SK-N-DZ (cell line): ENCODE measurements around the gene CNTNAP3B. TPM values are rescaled to one million over a fixed set of nuclear protein-coding genes. Genes with fewer than 3 reads are reported as not detected.
"Not testable (repeated sequence)": the region's sequence is repeated elsewhere in the genome, so short reads cannot be mapped to it uniquely, and the experiment has no call there.

Source experiments
- DNase-seq: peaks from one replicate; pipeline ENCODE4 v3.0.0-alpha.2; 2015; ENCODE audit warnings: low spot score
- polyA plus RNA-seq, 2 experiments: library from polyadenylated mRNA; depleted of rRNA; stranded (reverse); fragments of >200 nt; gene quantifications; 2 replicates each; pipeline ENCODE4 v1.2.3, GENCODE V29; 2014

The CNTNAP3B gene
- 0.22 and 0.44 TPM in 2 replicates for polyA plus RNA-seq (2014; cell fraction: cytosol; rRNA removed)
- 0.34 and 0.75 TPM in 2 replicates for polyA plus RNA-seq (2014; cell fraction: nucleus; rRNA removed)

- DNase-seq = not testable (repeated sequence)
Measured at GRCh38 chr9:42129073-42129729, at the start of gene CNTNAP3B. Gene CNTNAP3B, minus strand, starts transcription at chr9:42129426. Its CDS starts 332 bp downstream, at chr9:42129094.

- not testable (repeated sequence) for DNase-seq
Measured at GRCh38 chr9:42160299-42160698, 31.1 kb upstream of the CNTNAP3B start.

DNA sequence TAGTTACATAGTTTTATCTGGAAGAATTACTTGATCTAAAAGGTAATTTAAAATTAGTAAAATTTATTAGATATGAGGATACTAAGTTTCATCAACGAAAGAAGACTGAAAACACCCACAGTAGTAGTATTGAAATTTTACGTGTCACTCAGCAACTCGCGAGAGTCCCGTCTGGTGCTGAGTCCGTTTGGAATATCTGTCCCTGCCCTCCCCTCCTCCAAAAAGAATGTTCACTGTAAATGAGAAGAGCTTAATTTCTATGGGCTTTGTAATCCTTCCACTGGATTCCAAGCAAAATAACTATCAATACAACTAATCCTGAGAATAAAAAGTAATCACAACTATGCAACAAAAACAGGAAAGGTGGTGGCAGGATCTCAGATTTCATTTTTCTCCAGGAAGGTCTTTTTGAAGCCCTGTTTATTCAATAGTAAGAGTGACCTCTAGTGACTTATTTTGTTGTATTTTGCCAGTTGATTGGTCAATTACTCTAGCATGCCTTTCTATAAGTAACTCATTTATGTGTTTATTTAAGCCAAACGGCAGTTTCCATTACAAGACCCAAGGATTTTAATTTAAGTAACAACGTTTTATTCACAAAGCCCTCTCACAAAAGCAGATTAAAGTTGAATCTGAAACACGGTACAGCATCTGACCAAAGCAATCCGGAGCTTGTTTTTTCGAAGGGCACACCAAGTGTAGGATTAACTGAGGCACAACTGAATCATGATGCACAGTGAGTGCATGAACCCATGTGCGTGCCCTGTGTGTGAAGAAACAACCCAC, 2.0 kb downstream of the CNTNAP3B start:
- DNase-seq = not testable (repeated sequence)

DNA sequence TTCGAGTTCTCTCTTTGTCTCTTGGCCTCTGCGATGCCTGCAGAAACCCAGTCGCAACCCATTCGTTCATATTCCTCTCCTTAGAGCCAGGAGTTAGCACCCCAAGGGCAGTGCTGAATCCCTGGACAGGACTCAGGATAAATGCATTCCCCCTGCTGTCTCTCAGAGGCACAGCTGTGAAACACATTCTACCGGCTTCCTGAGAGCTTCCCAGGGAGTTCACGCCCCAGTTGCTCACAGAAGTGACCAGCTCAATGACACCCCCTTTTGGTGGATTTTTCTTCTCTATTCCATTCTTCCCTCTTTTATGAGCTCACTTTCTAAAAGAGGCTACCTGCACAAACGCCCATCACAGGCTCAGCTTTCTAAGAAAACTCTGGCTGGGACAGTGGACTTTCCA, 8.2 kb downstream of the CNTNAP3B start:
- not testable (repeated sequence) for DNase-seq

DNA sequence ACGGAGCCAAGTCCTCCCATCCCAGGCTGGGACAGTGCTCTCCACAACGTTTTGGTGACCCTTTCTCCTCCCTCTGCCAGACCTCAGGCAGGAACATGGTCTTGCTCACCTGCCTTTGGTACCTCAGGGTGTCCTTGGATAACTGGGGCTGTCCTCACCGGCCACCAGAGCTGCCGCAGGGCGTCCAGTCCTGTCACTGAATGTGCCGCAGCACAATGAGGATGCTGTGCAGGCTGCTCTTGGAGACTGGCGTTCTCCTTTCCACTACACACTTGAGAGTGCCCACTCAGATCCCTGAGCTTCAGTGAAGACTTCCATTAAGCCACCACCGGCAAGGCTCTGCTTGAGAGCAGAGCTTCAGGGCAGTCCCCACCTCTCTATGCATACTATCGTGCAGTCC, 33.3 kb downstream of the CNTNAP3B start:
- not testable (repeated sequence) for DNase-seq

GRCh38 chr9:42084559-42084952, 44.7 kb downstream of the CNTNAP3B start:
- not testable (repeated sequence) for DNase-seq

- not testable (repeated sequence) for DNase-seq
Measured at GRCh38 chr9:42083877-42084558, 45.2 kb downstream of the CNTNAP3B start.

DNA sequence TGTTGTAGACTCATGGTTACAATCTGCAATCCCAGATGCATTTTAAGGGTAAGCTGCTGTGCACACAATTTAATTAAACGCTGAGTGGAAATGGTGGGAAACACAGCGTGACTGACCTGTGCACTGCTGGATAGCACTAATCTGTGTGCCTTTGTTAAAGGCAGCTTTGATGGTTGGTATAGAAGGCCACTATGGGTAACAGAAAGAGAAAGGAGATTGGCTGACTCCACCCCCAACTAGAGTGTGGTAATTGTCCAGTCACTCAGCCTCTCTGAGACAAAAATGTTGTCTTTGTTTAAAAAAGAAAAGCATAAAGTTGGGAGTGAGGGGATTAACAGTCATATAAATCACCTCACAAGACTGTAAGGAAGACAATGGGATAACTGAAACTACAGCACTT, 48.9 kb downstream of the CNTNAP3B start:
- DNase-seq = not testable (repeated sequence)

- DNase-seq = not testable (repeated sequence)
Measured at GRCh38 chr9:42074868-42075267, 54.4 kb downstream of the CNTNAP3B start.

DNA sequence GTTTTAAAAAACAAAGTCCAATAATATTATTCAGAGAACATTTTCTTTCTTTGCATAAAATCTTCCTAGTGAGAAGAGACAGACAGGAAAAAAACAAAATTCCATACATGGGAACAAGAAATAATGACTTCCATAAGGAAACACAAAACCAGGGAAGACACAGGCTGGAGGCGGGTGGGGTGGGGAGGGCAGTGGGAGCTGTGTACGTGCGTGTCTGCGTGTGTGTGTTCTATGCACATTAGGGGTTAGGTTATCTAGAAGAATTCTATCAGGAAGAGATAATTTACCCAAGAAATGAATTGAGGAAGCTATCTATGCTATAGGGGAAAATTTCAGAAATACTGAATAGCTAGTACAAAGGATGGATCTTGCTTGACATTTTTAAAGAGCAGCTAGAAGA, 58.2 kb downstream of the CNTNAP3B start:
- DNase-seq = not testable (repeated sequence)

- DNase-seq = not testable (repeated sequence)
Measured at GRCh38 chr9:42070035-42070799, 59.0 kb downstream of the CNTNAP3B start.

DNA sequence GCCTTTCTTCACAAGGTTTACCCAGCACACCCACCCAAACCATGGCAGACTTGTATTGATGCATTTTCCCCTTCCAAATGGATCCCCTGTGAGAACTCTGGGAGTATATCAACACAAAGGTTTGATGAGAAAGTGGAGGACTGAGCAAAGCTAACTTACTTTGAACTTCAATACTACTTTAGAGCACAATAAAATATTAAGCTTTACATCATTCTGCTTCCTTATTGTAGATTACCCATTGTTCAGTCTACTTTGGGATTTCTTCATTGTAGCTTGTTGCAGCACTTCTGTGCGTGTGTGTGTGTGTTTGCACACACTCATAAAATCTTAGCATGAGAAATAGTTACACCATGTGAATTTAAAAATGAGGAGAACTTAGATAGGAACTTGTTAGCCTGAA, 75.4 kb downstream of the CNTNAP3B start:
- DNase-seq = not testable (repeated sequence)

DNA sequence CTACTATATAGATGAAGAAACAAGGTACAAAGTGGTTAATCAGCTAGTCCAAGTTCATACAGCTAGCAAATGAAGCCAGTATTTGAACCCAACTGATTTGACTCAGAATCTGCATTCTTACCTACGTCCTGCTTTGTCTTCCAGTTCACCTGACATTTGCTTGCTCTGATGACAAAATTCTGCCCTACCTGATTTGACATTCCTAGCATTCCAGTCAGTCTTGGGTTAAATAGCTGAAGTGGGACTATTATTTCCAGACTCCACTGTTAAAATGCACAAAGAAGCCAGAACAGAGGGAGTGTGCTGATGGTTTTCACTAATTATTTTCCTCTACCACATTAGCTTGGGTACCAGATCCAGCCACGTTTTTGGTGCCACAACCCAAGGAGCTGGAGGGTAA, 78.5 kb downstream of the CNTNAP3B start:
- DNase-seq = not testable (repeated sequence)

GRCh38 chr9:42044422-42045010, 84.7 kb downstream of the CNTNAP3B start:
- DNase-seq = not testable (repeated sequence)

- DNase-seq = not testable (repeated sequence)
Measured at GRCh38 chr9:42033541-42033940, 95.7 kb downstream of the CNTNAP3B start.

GRCh38 chr9:42020639-42021038, 108.6 kb downstream of the CNTNAP3B start:
- DNase-seq = not testable (repeated sequence)

- not testable (repeated sequence) for DNase-seq
Measured at GRCh38 chr9:42018220-42018922, 110.9 kb downstream of the CNTNAP3B start.

DNA sequence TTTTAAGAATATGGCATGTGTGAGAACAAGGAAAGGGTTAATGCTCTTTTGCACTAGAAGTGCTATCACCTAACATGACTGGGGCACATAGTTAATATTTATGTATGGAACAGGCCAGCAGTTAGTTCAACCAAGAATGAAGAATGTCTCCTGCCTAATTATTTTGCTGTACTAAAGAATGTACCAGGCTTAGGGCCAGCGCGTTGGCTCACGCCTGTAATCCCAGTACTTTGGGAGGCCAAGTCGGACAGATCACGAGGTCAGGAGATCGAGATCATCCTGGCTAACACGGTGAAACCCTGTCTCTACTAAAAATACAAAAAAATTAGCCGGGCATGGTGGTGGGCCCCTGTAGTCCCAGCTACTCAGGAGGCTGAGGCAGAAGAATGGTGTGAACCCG, 114.9 kb downstream of the CNTNAP3B start:
- not testable (repeated sequence) for DNase-seq

DNA sequence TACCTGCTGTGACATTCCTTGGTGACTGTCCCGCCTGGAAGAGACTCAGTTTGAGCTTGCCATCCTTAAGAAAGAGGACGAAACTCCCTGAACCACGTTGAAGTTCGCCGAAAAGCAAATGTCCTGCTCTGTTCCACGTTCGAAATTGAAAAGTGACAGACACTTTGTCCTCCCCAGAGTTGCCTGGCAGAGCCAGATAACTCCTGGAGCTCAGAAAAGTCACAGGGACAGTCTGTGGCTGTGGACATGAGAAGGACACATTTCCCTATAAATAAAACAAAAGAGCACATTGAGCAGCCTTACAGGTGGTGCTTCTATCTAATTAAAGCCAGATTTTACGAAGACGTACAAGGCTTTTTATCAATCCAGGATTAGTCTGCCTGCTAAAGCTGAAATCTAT, 137.6 kb downstream of the CNTNAP3B start:
- DNase-seq = not testable (repeated sequence)

GRCh38 chr9:41980271-41980670, 149.0 kb downstream of the CNTNAP3B start:
- DNase-seq = not testable (repeated sequence)
